SH-SY5Y (cell line): ENCODE measurements around the gene GZMB.

Experiments used
- GATA2 ChIP-seq: IDR thresholded peaks from 2 replicates; pipeline ENCODE4 v1.6.1; 2011; ENCODE audit warnings: mild to moderate bottlenecking, low read depth, low read length
- GATA3 ChIP-seq: IDR thresholded peaks from 2 replicates; pipeline ENCODE4 v1.6.1; 2011; ENCODE audit warnings: low read depth, mild to moderate bottlenecking, low read length, moderate library complexity

DNA sequence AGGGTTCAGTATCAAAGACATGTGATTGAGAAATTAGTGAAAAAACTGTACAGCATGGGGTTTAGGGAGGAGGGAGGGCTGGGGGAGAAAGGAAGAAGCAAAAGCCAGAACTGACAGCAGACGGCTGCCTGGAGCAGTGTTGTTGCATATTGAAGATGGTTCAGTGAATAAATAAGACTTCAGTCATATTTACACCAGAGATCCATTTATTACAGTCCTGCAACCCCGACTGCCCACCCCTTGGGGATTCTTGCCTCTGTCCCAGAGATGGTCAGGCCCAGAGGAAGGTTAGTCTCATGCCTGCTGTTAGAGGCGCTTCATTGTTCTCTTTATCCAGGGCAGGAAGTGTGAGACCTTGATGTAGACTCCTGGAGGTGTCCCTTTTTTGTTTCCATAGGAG lies 27.7 kb downstream of the GZMB start:
- TF ChIP-seq GATA2 (no peak), GATA3 (no peak)
